GM12891 (cell line): ENCODE measurements around the gene RCE1.

Source experiments
- DNase-seq: peaks from one replicate; pipeline ENCODE4 v3.0.0; 2011; ENCODE audit warnings: low spot score; ENCODE audit not compliant: insufficient read length
- FAIRE-seq: peaks from 2 replicates; lab custom pipeline; 2011; peaks lifted over from hg19 to GRCh38; lab: Jason Lieb, UNC
- PAX5 ChIP-seq: IDR thresholded peaks from 2 replicates; pipeline ENCODE4 v1.6.1; 2011; ENCODE audit warnings: low read length, moderate library complexity, mild to moderate bottlenecking; ENCODE audit not compliant: insufficient read depth, severe bottlenecking
- POLR2A ChIP-seq: IDR thresholded peaks from 2 replicates; pipeline ENCODE4 v1.6.1; 2011; ENCODE audit warnings: low read depth, low read length, control low read depth
- POLR2AphosphoS5 ChIP-seq: IDR thresholded peaks from 2 replicates; pipeline ENCODE4 v1.6.1; 2011; ENCODE audit warnings: low read depth, low read length, control low read depth
- POU2F2 ChIP-seq: IDR thresholded peaks from 2 replicates; pipeline ENCODE4 v1.6.1; 2011; ENCODE audit warnings: low read depth, mild to moderate bottlenecking, control low read depth, low read length, moderate library complexity
- SPI1 ChIP-seq: IDR thresholded peaks from 2 replicates; pipeline ENCODE4 v1.6.1; 2011; ENCODE audit warnings: low read depth, low read length, control low read depth
- TAF1 ChIP-seq: IDR thresholded peaks from 2 replicates; pipeline ENCODE4 v1.6.1; 2011; ENCODE audit warnings: low read depth, low read length, control low read depth

Gene RCE1

DNA sequence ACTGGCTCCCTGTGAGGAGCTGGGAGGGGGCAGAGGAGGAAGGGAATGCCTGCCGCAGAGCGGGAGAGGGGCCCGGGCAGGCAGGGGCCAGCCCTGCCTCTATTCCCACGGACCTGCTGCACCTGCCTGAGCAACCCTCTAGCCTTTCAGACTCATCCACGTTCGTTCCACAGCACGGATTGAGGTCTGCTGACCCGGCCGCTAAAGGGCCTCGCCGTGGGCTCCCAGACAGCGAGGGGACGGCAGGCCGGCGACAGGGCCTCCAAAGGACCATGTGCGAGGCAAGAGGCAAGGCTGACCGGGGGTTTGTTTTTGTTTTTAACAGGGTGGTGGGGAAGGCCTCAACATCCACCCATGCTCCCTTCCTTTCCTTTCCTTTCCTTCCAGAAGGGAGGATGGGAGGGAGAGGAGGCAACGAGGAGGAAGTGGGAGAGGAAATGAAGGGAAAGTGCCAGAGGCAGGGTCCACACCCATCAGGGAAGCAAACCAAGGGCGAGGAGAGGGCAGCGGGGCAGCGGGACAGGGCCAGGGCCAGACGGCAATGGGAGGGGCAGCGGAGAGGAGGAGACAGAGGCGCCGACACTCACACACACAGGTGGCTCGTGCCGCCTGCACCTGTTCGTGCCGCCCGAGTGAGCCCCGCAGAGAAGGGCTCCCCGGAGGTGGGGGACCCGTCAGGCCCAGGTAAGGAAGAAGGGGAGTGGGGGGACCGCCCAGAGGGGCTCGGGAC, 21.1 kb downstream of the RCE1 start:
- TF ChIP-seq PAX5 = no peak
- no peak for TF ChIP-seq TAF1
- no peak for TF ChIP-seq POU2F2
- TF ChIP-seq POLR2A = no peak
- no peak for TF ChIP-seq POLR2AphosphoS5
- TF ChIP-seq SPI1 = no peak
- FAIRE-seq (peak; percentile 31), DNase-seq (no peak)

- no peak for TF ChIP-seq SPI1
- TF ChIP-seq POLR2A = no peak
- TF ChIP-seq POU2F2 = no peak
- TF ChIP-seq TAF1 = no peak
- TF ChIP-seq PAX5 = no peak
- TF ChIP-seq POLR2AphosphoS5 = no peak
- DNase-seq (no peak), FAIRE-seq (no peak)
Observed at GRCh38 chr11:66864924-66865697, 21.9 kb downstream of the RCE1 start.

GRCh38 chr11:66866007-66866406, 22.8 kb downstream of the RCE1 start:
- no peak for FAIRE-seq
- no peak for TF ChIP-seq SPI1
- no peak for TF ChIP-seq POLR2AphosphoS5
- DNase-seq = no peak

DNA sequence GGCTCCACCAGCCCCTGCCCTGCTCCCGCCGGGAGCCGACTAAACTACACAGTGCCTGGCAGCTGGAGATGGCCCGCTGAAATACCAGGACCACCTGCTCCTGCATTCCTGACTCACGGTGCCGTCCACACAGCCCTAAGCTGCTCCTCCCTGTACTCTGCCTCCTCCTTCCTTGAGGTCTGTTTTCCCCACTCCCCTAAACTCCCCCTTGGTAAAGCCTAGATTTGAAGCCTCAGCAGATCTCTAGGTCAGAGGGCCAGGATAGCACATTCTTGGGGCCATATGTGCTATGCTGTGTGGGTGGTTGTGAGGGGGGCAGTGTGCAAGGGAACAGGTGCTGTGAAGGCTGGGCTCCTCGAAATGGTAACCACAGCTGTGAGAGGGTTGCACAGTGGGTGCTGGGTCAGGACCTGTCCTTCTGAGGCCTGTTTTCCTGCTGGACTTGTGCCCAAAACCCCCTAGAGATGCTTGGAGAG, 23.3 kb downstream of the RCE1 start:
- DNase-seq (no peak), FAIRE-seq (peak; percentile 45)
- TF ChIP-seq TAF1 (no peak), POLR2A (no peak), SPI1 (no peak), POU2F2 (no peak), POLR2AphosphoS5 (no peak), PAX5 (no peak)

GRCh38 chr11:66867425-66868040, 24.3 kb downstream of the RCE1 start:
- TF ChIP-seq SPI1 (no peak), PAX5 (no peak), POU2F2 (no peak), POLR2AphosphoS5 (no peak), POLR2A (no peak), TAF1 (no peak)
- FAIRE-seq = no peak

GRCh38 chr11:66868082-66868725, 25.0 kb downstream of the RCE1 start:
- FAIRE-seq = no peak
- no peak for TF ChIP-seq POLR2A
- TF ChIP-seq POLR2AphosphoS5 = no peak
- TF ChIP-seq SPI1 = no peak
- TF ChIP-seq TAF1 = no peak
- no peak for DNase-seq

More at GRCh38 chr11:66867425-66868040, 24.3 kb downstream of the RCE1 start:
- no peak for DNase-seq

GRCh38 chr11:66868726-66869566, 25.7 kb downstream of the RCE1 start:
- TF ChIP-seq TAF1 (no peak), POU2F2 (peak; percentile 95), PAX5 (peak; percentile 30)
- FAIRE-seq (peak; percentile 99), DNase-seq (peak; percentile 95)

GRCh38 chr11:66869567-66869870, 26.3 kb downstream of the RCE1 start:
- FAIRE-seq (no peak), DNase-seq (no peak)
- TF ChIP-seq POLR2A = no peak
- no peak for TF ChIP-seq POU2F2
- no peak for TF ChIP-seq PAX5
- no peak for TF ChIP-seq SPI1
- TF ChIP-seq TAF1 = no peak
- TF ChIP-seq POLR2AphosphoS5 = no peak

GRCh38 chr11:66870131-66870530, 26.9 kb downstream of the RCE1 start:
- FAIRE-seq = no peak

More at GRCh38 chr11:66870131-66870530, 26.9 kb downstream of the RCE1 start:
- DNase-seq = no peak
- no peak for TF ChIP-seq POLR2A
- no peak for TF ChIP-seq TAF1
- no peak for TF ChIP-seq POU2F2
- TF ChIP-seq SPI1 = no peak
- TF ChIP-seq PAX5 = no peak
